Ureter (tissue), 1 donor: Measurements from ENCODE around the gene RHOT1. TPM values are rescaled to one million over a fixed set of nuclear protein-coding genes. Genes with fewer than 3 reads are reported as not detected.
"Not testable (repeated sequence)": the region's sequence is repeated elsewhere in the genome, so short reads cannot be mapped to it uniquely, and the experiment has no call there.

ENCODE experiments used
- DNase-seq: peaks from one replicate; pipeline ENCODE4 v3.0.0-alpha.2; 2020; ENCODE audit warnings: low spot score
- total RNA-seq: library from RNA; stranded (reverse); gene quantifications from one replicate; pipeline ENCODE4 v1.2.4, GENCODE V29; 2023
- donor health status: DM: yes; HTN: yes; CAD: no.

RHOT1 gene
- total RNA-seq, 1 donor from 2014 or later: 37.3 TPM

- no peak for DNase-seq
Measured at GRCh38 chr17:32124985-32125847, 17.1 kb upstream of the RHOT1 start.

GRCh38 chr17:32125848-32126153 lies 16.5 kb upstream of the RHOT1 start:
- DNase-seq: no peak

- no peak for DNase-seq
Measured at GRCh38 chr17:32126325-32126724, 16.0 kb upstream of the RHOT1 start.

- DNase-seq: no peak
Measured at GRCh38 chr17:32126746-32127145, 15.6 kb upstream of the RHOT1 start.

GRCh38 chr17:32127158-32127897 lies 15.0 kb upstream of the RHOT1 start:
- peak; percentile 89 for DNase-seq

- not testable (repeated sequence) for DNase-seq
Measured at GRCh38 chr17:32128470-32128869, 13.8 kb upstream of the RHOT1 start.

GRCh38 chr17:32135497-32136117 lies 6.7 kb upstream of the RHOT1 start:
- DNase-seq: not testable (repeated sequence)

GRCh38 chr17:32136856-32137255 lies 5.4 kb upstream of the RHOT1 start:
- DNase-seq: no peak

- DNase-seq: not testable (repeated sequence)
Measured at GRCh38 chr17:32139504-32139903, 2.8 kb upstream of the RHOT1 start.

GRCh38 chr17:32141258-32141657 lies 1.0 kb upstream of the RHOT1 start:
- DNase-seq: no peak

- no peak for DNase-seq
Measured at GRCh38 chr17:32141679-32142037, 644 bp upstream of the RHOT1 start.

GRCh38 chr17:32142857-32143526 lies 690 bp downstream of the RHOT1 start:
- peak; percentile 66 for DNase-seq

GRCh38 chr17:32143527-32143870 lies 1.2 kb downstream of the RHOT1 start:
- no peak for DNase-seq

- not testable (repeated sequence) for DNase-seq
Measured at GRCh38 chr17:32144442-32144841, 2.1 kb downstream of the RHOT1 start.

- no peak for DNase-seq
Measured at GRCh38 chr17:32148351-32148750, 6.0 kb downstream of the RHOT1 start.

GRCh38 chr17:32150358-32150757 lies 8.1 kb downstream of the RHOT1 start:
- no peak for DNase-seq

GRCh38 chr17:32152130-32152529 lies 9.8 kb downstream of the RHOT1 start:
- DNase-seq: no peak

GRCh38 chr17:32155896-32156295 lies 13.6 kb downstream of the RHOT1 start:
- no peak for DNase-seq

- no peak for DNase-seq
Measured at GRCh38 chr17:32156656-32157055, 14.4 kb downstream of the RHOT1 start.

- DNase-seq: no peak
Measured at GRCh38 chr17:32157225-32157624, 14.9 kb downstream of the RHOT1 start.

GRCh38 chr17:32158870-32159585 lies 16.7 kb downstream of the RHOT1 start:
- DNase-seq: no peak
